ENCODE measurements around the gene DYNLT5. TPM values are rescaled to one million over a fixed set of nuclear protein-coding genes. Genes with fewer than 3 reads are reported as not detected.

The DYNLT5 gene
- total RNA-seq, 1 experiment from 2014 or later, result not detected

- H4K20me1 ChIP-seq (ENCODE audit: insufficient read depth), result no peaks in the 10 kb centered on the region
- no peaks in the 10 kb centered on the region for H3K9me3 ChIP-seq (ENCODE audit: insufficient read depth, low read depth)
- H3K4me2 ChIP-seq, result no peak overlapping the region
- no peaks in the 10 kb centered on the region for H3K27me3 ChIP-seq (ENCODE audit: insufficient read depth, low read depth)
- H3K79me2 ChIP-seq (ENCODE audit: low read depth), result no peaks in the 10 kb centered on the region
- no peak overlapping the region for H3K27ac ChIP-seq
- CTCF ChIA-PET, result no interaction called here
- intact Hi-C loops (cut with micrococcal nuclease; ENCODE audit: unreplicated experiment), result no loop called here
- no peak overlapping the region for H3K4me3 ChIP-seq
- no peaks in the 10 kb centered on the region for H3K36me3 ChIP-seq (ENCODE audit: low read depth)
- POLR2A ChIA-PET (ENCODE audit: unreplicated experiment), result no interaction called here
- no TSS peak for BruUV-seq (replicated peaks)
- no peaks in the 10 kb centered on the region for H3K9me2 ChIP-seq (ENCODE audit: insufficient read depth)
- no peaks in the 10 kb centered on the region for H3K4me1 ChIP-seq (replicated peaks; ENCODE audit: insufficient read depth)
- DNase-seq, result no peak
- no peak for TF ChIP-seq CTCF (conservative IDR thresholded peaks at IDR 0.05)
- no peak for TF ChIP-seq EZH2 (IDR thresholded peaks at IDR 0.05; ENCODE audit: low read depth)
- no peaks in the 10 kb centered on the region for H3F3A ChIP-seq (ENCODE audit: insufficient read depth, low read depth)
- no peak overlapping the region for H2AFZ ChIP-seq
Observed at GRCh38 chr1:66809245-66809644, 57.0 kb downstream of the DYNLT5 start.

- Histone ChIP-seq H3K4me2 (no peak overlapping the region), H2AFZ (no peak overlapping the region; the same call in 1 of the 2 replicates), H4K20me1 (ENCODE audit: insufficient read depth) (no peaks in the 10 kb centered on the region), H3K79me2 (ENCODE audit: low read depth) (no peaks in the 10 kb centered on the region), H3K9me3 (ENCODE audit: insufficient read depth, low read depth) (no peaks in the 10 kb centered on the region), H3K27ac (no peak overlapping the region), H3K9me2 (ENCODE audit: insufficient read depth) (no peaks in the 10 kb centered on the region), H3K4me1 (replicated peaks; ENCODE audit: insufficient read depth) (no peaks in the 10 kb centered on the region), H3F3A (ENCODE audit: insufficient read depth, low read depth) (no peaks in the 10 kb centered on the region), H3K36me3 (ENCODE audit: low read depth) (no peaks in the 10 kb centered on the region), H3K27me3 (ENCODE audit: insufficient read depth, low read depth) (no peaks in the 10 kb centered on the region), H3K4me3 (no peak overlapping the region)
- TF ChIP-seq EZH2 (IDR thresholded peaks at IDR 0.05; ENCODE audit: low read depth), result no peak
- TF ChIP-seq CTCF (conservative IDR thresholded peaks at IDR 0.05), result no peak
- intact Hi-C loops (cut with micrococcal nuclease; ENCODE audit: unreplicated experiment), result no loop called here
- POLR2A ChIA-PET (ENCODE audit: unreplicated experiment), result no interaction called here
- CTCF ChIA-PET, result no interaction called here
- no TSS peak for BruUV-seq (replicated peaks)
- no peak for DNase-seq
Observed at GRCh38 chr1:66809736-66810326, 57.6 kb downstream of the DYNLT5 start.

GRCh38 chr1:66824771-66825170, 72.5 kb downstream of the DYNLT5 start:
- H3K4me2 ChIP-seq, result no peak overlapping the region
- no peaks in the 10 kb centered on the region for H4K20me1 ChIP-seq (ENCODE audit: insufficient read depth)
- intact Hi-C loops (cut with micrococcal nuclease; ENCODE audit: unreplicated experiment), result no loop called here
- H3K27me3 ChIP-seq (ENCODE audit: insufficient read depth, low read depth), result no peaks in the 10 kb centered on the region
- TF ChIP-seq EZH2 (IDR thresholded peaks at IDR 0.05; ENCODE audit: low read depth) (no peak), CTCF (conservative IDR thresholded peaks at IDR 0.05) (no peak)
- no peak overlapping the region for H2AFZ ChIP-seq
- BruUV-seq (replicated peaks), result no TSS peak
- no peaks in the 10 kb centered on the region for H3K79me2 ChIP-seq (ENCODE audit: low read depth)
- no peak for DNase-seq
- H3K4me3 ChIP-seq, result no peak overlapping the region
- no peak overlapping the region for H3K27ac ChIP-seq
- CTCF ChIA-PET, result no interaction called here
- no peaks in the 10 kb centered on the region for H3K4me1 ChIP-seq (replicated peaks; ENCODE audit: insufficient read depth)
- no peaks in the 10 kb centered on the region for H3K9me3 ChIP-seq (ENCODE audit: insufficient read depth, low read depth)
- POLR2A ChIA-PET (ENCODE audit: unreplicated experiment), result no interaction called here
- no peaks in the 10 kb centered on the region for H3K9me2 ChIP-seq (ENCODE audit: insufficient read depth)
- no peaks in the 10 kb centered on the region for H3F3A ChIP-seq (ENCODE audit: insufficient read depth, low read depth)
- H3K36me3 ChIP-seq (ENCODE audit: low read depth), result no peaks in the 10 kb centered on the region

Other genes starting within 250 kb of the DYNLT5 start
- gene SGIP1, start 218.3 kb upstream of the DYNLT5 start, total RNA-seq (2021), result not detected in 2 replicates
- not detected in 2 replicates for gene INSL5, start 48.8 kb downstream of the DYNLT5 start, total RNA-seq (2021)
- gene DNAI4, start 172.4 kb downstream of the DYNLT5 start, total RNA-seq (2021), result 8.2 and 12.6 TPM in 2 replicates
- 26.5 and 30.4 TPM in 2 replicates for gene MIER1, start 172.5 kb downstream of the DYNLT5 start, total RNA-seq (2021)